Thoracic aorta (tissue), 2 donors: ENCODE data around the gene TMED9. TPM values are rescaled to one million over a fixed set of nuclear protein-coding genes. Genes with fewer than 3 reads are reported as not detected.

Experiments
- ATAC-seq: fragments of 150-250 bp; one replicate; pipeline ENCODE4 v1.8.0; 2017; ENCODE audit warnings: low read depth; ENCODE audit not compliant: insufficient number of reproducible peaks, low FRiP score
- DNase-seq: peaks from one replicate; pipeline ENCODE4 v3.0.0-alpha.2; 2020; ENCODE audit warnings: low spot score
- H3K27ac ChIP-seq, 2 donors: fragments of 200-600 bp; sonication (generic); 1 replicate in 1 of 2; 2 replicates in 1 of 2; pipeline ENCODE4 v1.5.1; 2016; ENCODE audit warnings: mild to moderate bottlenecking in 2 of 2, moderate library complexity in 2 of 2
- H3K27me3 ChIP-seq: fragments of 200-600 bp; sonication (generic); replicated peaks from 2 replicates; pipeline ENCODE4 v1.6.0; 2016; ENCODE audit warnings: mild to moderate bottlenecking; ENCODE audit not compliant: insufficient read depth
- H3K36me3 ChIP-seq: fragments of 200-600 bp; sonication (generic); one replicate; pipeline ENCODE4 v1.5.1; 2016
- H3K4me1 ChIP-seq, 2 donors: fragments of 200-600 bp; sonication (generic); 1 replicate in 1 of 2; 2 replicates in 1 of 2; pipeline versions ENCODE4 v1.5.1 to v1.6.0; 2016; ENCODE audit warnings: low read depth in 2 of 2, mild to moderate bottlenecking in 1 of 2; ENCODE audit not compliant: control insufficient read depth in 1 of 2
- H3K4me3 ChIP-seq: fragments of 200-600 bp; sonication (generic); 2 replicates; pipeline ENCODE4 v1.5.1; 2016; ENCODE audit warnings: mild to moderate bottlenecking
- H3K9me3 ChIP-seq: fragments of 200-600 bp; sonication (generic); 2 replicates; pipeline ENCODE4 v1.5.1; 2016
- total RNA-seq, 2 donors: library from RNA; depleted of rRNA; stranded (reverse); fragments of >200 nt; gene quantifications; one replicate each; pipeline versions ENCODE4 v1.1.0 to v1.2.3, GENCODE V29; 2016
- TF ChIP-seq, protein P1 (sequence below): fragments of 200-600 bp; sonication (generic); IDR thresholded peaks from one replicate; pipeline ENCODE4 v1.5.1; 2019; ENCODE audit warnings: antibody characterized with exemption

TMED9 gene
- total RNA-seq, 2 donors from 2014 or later = 103 to 119 TPM

DNA sequence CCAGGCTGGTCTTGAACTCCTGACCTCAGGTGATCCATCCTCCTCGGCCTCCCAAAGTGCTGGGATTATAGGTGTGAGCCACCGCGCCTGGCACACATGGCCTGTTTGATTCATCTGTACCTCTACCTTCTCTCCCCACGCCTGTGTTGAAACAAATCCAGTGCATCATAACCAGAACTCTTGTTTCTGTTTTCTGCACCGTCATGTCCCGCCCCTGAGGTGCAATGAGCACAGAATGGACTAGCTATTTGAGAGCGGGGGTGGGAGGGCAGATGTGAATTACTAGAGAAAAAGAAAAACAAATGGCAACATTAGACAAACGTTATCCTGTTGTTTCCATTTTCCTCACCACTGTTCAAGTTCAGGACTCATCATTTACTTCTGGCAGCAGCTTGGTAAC lies 27.0 kb upstream of the TMED9 start:
- TF ChIP-seq, protein P1, sequence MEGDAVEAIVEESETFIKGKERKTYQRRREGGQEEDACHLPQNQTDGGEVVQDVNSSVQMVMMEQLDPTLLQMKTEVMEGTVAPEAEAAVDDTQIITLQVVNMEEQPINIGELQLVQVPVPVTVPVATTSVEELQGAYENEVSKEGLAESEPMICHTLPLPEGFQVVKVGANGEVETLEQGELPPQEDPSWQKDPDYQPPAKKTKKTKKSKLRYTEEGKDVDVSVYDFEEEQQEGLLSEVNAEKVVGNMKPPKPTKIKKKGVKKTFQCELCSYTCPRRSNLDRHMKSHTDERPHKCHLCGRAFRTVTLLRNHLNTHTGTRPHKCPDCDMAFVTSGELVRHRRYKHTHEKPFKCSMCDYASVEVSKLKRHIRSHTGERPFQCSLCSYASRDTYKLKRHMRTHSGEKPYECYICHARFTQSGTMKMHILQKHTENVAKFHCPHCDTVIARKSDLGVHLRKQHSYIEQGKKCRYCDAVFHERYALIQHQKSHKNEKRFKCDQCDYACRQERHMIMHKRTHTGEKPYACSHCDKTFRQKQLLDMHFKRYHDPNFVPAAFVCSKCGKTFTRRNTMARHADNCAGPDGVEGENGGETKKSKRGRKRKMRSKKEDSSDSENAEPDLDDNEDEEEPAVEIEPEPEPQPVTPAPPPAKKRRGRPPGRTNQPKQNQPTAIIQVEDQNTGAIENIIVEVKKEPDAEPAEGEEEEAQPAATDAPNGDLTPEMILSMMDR = no peak
- peaks cover 0 to 5% of the 10 kb centered on the region in 2 donors for H3K4me1 ChIP-seq
- H3K36me3 ChIP-seq = no peaks in the 10 kb centered on the region
- no peak for ATAC-seq
- no peaks in the 10 kb centered on the region for H3K27me3 ChIP-seq
- no peaks in the 10 kb centered on the region for H3K9me3 ChIP-seq
- H3K4me3 ChIP-seq = no peak overlapping the region
- no peak overlapping the region for H3K27ac ChIP-seq
- DNase-seq = no peak

- DNase-seq (no peak), ATAC-seq (no peak)
- Histone ChIP-seq H3K36me3 (no peaks in the 10 kb centered on the region), H3K4me3 (no peak overlapping the region), H3K27me3 (no peaks in the 10 kb centered on the region), H3K27ac (no peak overlapping the region), H3K4me1 (no peaks in the 10 kb centered on the region), H3K9me3 (no peaks in the 10 kb centered on the region)
- TF ChIP-seq, protein P1 = no peak
These were observed 23.7 kb upstream of the TMED9 start for GRCh38 chr5:177568326-177568725.

DNA sequence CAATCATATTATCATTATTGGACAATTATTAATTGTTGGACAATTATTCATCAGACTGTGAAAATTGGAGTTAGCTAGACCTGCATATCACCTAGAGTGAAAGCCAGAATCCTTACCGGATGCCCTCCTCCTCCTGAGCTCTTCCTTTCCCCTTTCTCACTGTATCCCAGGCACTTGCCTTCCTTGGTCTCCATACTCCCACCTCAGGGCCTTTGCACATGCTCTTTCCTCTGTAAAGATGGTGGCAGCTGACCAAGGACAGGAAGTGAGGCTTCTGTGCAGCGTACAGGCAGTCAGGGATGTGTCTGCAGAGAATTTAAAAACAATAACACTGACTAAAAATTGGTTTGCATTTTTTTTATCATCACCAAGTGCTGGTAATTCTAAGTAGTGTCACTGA lies 22.1 kb upstream of the TMED9 start:
- Histone ChIP-seq H3K27ac (no peak overlapping the region), H3K4me3 (no peak overlapping the region), H3K4me1 (no peaks in the 10 kb centered on the region), H3K27me3 (no peaks in the 10 kb centered on the region), H3K9me3 (no peaks in the 10 kb centered on the region), H3K36me3 (no peaks in the 10 kb centered on the region)
- no peak for DNase-seq
- ATAC-seq = no peak
- TF ChIP-seq, protein P1 = no peak

- Histone ChIP-seq H3K27ac (no peak overlapping the region), H3K36me3 (no peaks in the 10 kb centered on the region), H3K27me3 (no peaks in the 10 kb centered on the region), H3K4me1 (no peaks in the 10 kb centered on the region), H3K4me3 (no peak overlapping the region), H3K9me3 (no peaks in the 10 kb centered on the region)
- ATAC-seq (no peak), DNase-seq (no peak)
- TF ChIP-seq, protein P1 = no peak
These were observed 16.5 kb upstream of the TMED9 start for GRCh38 chr5:177575488-177575887.

DNA sequence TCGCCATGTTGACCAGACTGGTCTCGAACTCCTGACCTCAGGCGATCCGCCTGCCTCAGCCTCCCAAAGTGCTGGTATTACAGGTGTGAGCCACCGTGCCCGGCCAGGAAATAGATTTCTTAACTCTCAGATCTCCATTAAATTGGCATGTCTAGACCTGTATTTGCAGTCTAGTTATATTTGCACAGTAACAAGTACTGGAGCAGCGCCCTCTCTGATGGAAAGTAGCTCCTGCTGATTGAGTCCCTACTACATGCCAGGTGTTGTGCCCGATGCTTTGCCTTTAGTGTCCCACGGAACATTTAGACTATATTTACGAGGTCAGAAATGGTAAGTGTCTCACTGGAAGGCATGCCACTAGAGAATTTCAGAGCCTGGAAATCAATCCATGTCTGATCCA lies 15.8 kb upstream of the TMED9 start:
- no peak overlapping the region for H3K4me3 ChIP-seq

More for the DNA sequence above, 15.8 kb upstream of the TMED9 start:
- no peak for ATAC-seq
- Histone ChIP-seq H3K36me3 (no peaks in the 10 kb centered on the region), H3K27ac (no peak overlapping the region), H3K27me3 (no peaks in the 10 kb centered on the region), H3K9me3 (no peaks in the 10 kb centered on the region), H3K4me1 (no peaks in the 10 kb centered on the region)
- DNase-seq = no peak
- TF ChIP-seq, protein P1 = no peak
